Stomach (tissue), 4 donors: Measurements from ENCODE around the gene FAM193A.

Experiments
- CTCF ChIP-seq, 7 experiments: fragments of 450-650 bp in 4 of 7; fragments of 200-600 bp in 3 of 7; sonication (generic) in 3 of 7; IDR thresholded peaks; one replicate each; pipeline ENCODE4 v1.5.1; 2016 to 2019; ENCODE audit warnings: antibody characterized with exemption in 7 of 7, control low read depth in 2 of 7, mild to moderate bottlenecking in 1 of 7
- EP300 ChIP-seq: sonication (generic); formaldehyde crosslinking; IDR thresholded peaks from one replicate; pipeline ENCODE4 v1.6.1; 2017; ENCODE audit warnings: antibody characterized with exemption
- POLR2A ChIP-seq, 4 donors: fragments of 450-650 bp; IDR thresholded peaks; one replicate each; pipeline ENCODE4 v1.6.1; 2016; ENCODE audit warnings: antibody characterized with exemption in 4 of 4, control low read depth in 2 of 4, mild to moderate bottlenecking in 1 of 4, moderate library complexity in 1 of 4

- no peak for TF ChIP-seq CTCF (IDR thresholded peaks at IDR 0.05)
- no peak for TF ChIP-seq POLR2A (IDR thresholded peaks at IDR 0.05)
- TF ChIP-seq EP300 = no peak
These were observed 62.3 kb downstream of the FAM193A start for GRCh38 chr4:2598511-2599303.
